PC-3 (cell line): ENCODE data around the gene TAF6.

Experiments used
- CTCF ChIP-seq: fragments of 300-600 bp; sonication (generic); conservative IDR thresholded peaks from 2 replicates; pipeline ENCODE4 v1.5.1; 2017; ENCODE audit warnings: antibody characterized with exemption, low read depth, mild to moderate bottlenecking, low read length
- EZH2 ChIP-seq: fragments of 300-600 bp; sonication (generic); IDR thresholded peaks from one replicate; pipeline ENCODE4 v1.6.1; 2017; ENCODE audit warnings: antibody characterized with exemption, mild to moderate bottlenecking, low read length; ENCODE audit not compliant: unreplicated experiment
- EZH2phosphoT487 ChIP-seq: fragments of 300-600 bp; sonication (generic); IDR thresholded peaks from 2 replicates; pipeline ENCODE4 v1.6.1; 2018; ENCODE audit warnings: mild to moderate bottlenecking, antibody characterized with exemption, low read length, borderline replicate concordance

GRCh38 chr7:100069991-100070390 is 49.2 kb downstream of the TAF6 start:
- TF ChIP-seq EZH2 (no peak), CTCF (no peak), EZH2phosphoT487 (no peak)
